ENCODE results near the gene SMOC2.
"Not testable (repeated sequence)": the region's sequence is repeated elsewhere in the genome, so short reads cannot be mapped to it uniquely, and the experiment has no call there.

The SMOC2 gene

GRCh38 chr6:168538188-168538891 is 97.4 kb downstream of the SMOC2 start:
- not testable (repeated sequence) for DNase-seq (ENCODE audit: low read depth in 2 of 2)

- no peak for DNase-seq (ENCODE audit: low read depth in 2 of 2)
Observed at GRCh38 chr6:168538892-168539811, 98.2 kb downstream of the SMOC2 start.

GRCh38 chr6:168540713-168541291 is 99.8 kb downstream of the SMOC2 start:
- DNase-seq (ENCODE audit: low read depth in 2 of 2) = no peak

- DNase-seq (ENCODE audit: low read depth in 2 of 2) = no peak
Observed at GRCh38 chr6:168541307-168541706, 100.3 kb downstream of the SMOC2 start.

GRCh38 chr6:168542301-168542700 is 101.3 kb downstream of the SMOC2 start:
- no peak for DNase-seq (ENCODE audit: low read depth in 2 of 2)

GRCh38 chr6:168545428-168545827 is 104.4 kb downstream of the SMOC2 start:
- no peak for DNase-seq (ENCODE audit: low read depth in 2 of 2)

- DNase-seq (ENCODE audit: low read depth in 2 of 2) = no peak
Observed at GRCh38 chr6:168546151-168546550, 105.2 kb downstream of the SMOC2 start.

GRCh38 chr6:168546730-168547129 is 105.7 kb downstream of the SMOC2 start:
- DNase-seq (ENCODE audit: low read depth in 2 of 2) = no peak

GRCh38 chr6:168550326-168550725 is 109.3 kb downstream of the SMOC2 start:
- DNase-seq (ENCODE audit: low read depth in 2 of 2) = no peak

- DNase-seq (ENCODE audit: low read depth in 2 of 2) = no peak
Observed at GRCh38 chr6:168554472-168554871, 113.5 kb downstream of the SMOC2 start.

- no peak for DNase-seq (ENCODE audit: low read depth in 2 of 2)
Observed at GRCh38 chr6:168554898-168555617, 114.1 kb downstream of the SMOC2 start.

- DNase-seq (ENCODE audit: low read depth in 2 of 2) = no peak
Observed at GRCh38 chr6:168555618-168556273, 114.8 kb downstream of the SMOC2 start.

- DNase-seq (ENCODE audit: low read depth in 2 of 2) = no peak
Observed at GRCh38 chr6:168557512-168557911, 116.5 kb downstream of the SMOC2 start.

GRCh38 chr6:168558686-168559085 is 117.7 kb downstream of the SMOC2 start:
- DNase-seq (ENCODE audit: low read depth in 2 of 2) = no peak

- no peak for DNase-seq (ENCODE audit: low read depth in 2 of 2)
Observed at GRCh38 chr6:168559574-168560098, 118.7 kb downstream of the SMOC2 start.

- no peak for DNase-seq (ENCODE audit: low read depth in 2 of 2)
Observed at GRCh38 chr6:168560126-168560525, 119.1 kb downstream of the SMOC2 start.

GRCh38 chr6:168562576-168563151 is 121.7 kb downstream of the SMOC2 start:
- DNase-seq (ENCODE audit: low read depth in 2 of 2) = no peak

GRCh38 chr6:168563656-168564055 is 122.7 kb downstream of the SMOC2 start:
- no peak for DNase-seq (ENCODE audit: low read depth in 2 of 2)

GRCh38 chr6:168565112-168565511 is 124.1 kb downstream of the SMOC2 start:
- DNase-seq (ENCODE audit: low read depth in 2 of 2) = no peak

GRCh38 chr6:168570211-168570610 is 129.2 kb downstream of the SMOC2 start:
- no peak for DNase-seq (ENCODE audit: low read depth in 2 of 2)

GRCh38 chr6:168571268-168571667 is 130.3 kb downstream of the SMOC2 start:
- no peak for DNase-seq (ENCODE audit: low read depth in 2 of 2)

Measured in stimulated activated CD8-positive, alpha-beta memory T cell treated with anti-CD3 and anti-CD28 coated beads, Interleukin-2, amount 100 ng/mL, for 1 hour (primary cell).